HepG2 (cell line): ENCODE results near the gene ARHGEF12. TPM values are rescaled to one million over a fixed set of nuclear protein-coding genes. Genes with fewer than 3 reads are reported as not detected.

ENCODE experiments used
- HOXA9 ChIP-seq: sonication (generic); formaldehyde crosslinking; IDR thresholded peaks from 2 replicates; pipeline ENCODE4 v1.8.1; 2022; ENCODE audit warnings: missing genetic modification reagents, mild to moderate bottlenecking, moderate library complexity, borderline replicate concordance
- KAT8 ChIP-seq: IDR thresholded peaks from 2 replicates; pipeline ENCODE4 v1.6.1; 2016; ENCODE audit warnings: missing genetic modification reagents, missing compliant biosample characterization
- MATR3 ChIP-seq: sonication (generic); formaldehyde crosslinking; IDR thresholded peaks from 2 replicates; pipeline ENCODE4 v1.4.0; 2020; ENCODE audit warnings: missing genetic modification reagents
- MTF2 ChIP-seq: sonication (generic); formaldehyde crosslinking; IDR thresholded peaks from 2 replicates; pipeline ENCODE4 v1.5.0; 2020; ENCODE audit warnings: missing genetic modification reagents, borderline replicate concordance
- NFIC ChIP-seq: IDR thresholded peaks from 2 replicates; pipeline ENCODE4 v1.6.1; 2012; ENCODE audit warnings: mild to moderate bottlenecking, low read length, inconsistent platforms
- RFX1 ChIP-seq: fragments of 450-650 bp; IDR thresholded peaks from 2 replicates; pipeline ENCODE4 v1.6.1; 2017
- SRSF1 ChIP-seq: fragments of 200-400 bp; formaldehyde crosslinking; optimal IDR thresholded peaks from 2 replicates; pipeline ENCODE3; 2017; ENCODE audit warnings: mild to moderate bottlenecking, low read depth, low read length, moderate library complexity
- TARDBP ChIP-seq: sonication (generic); formaldehyde crosslinking; IDR thresholded peaks from 2 replicates; pipeline ENCODE4 v1.8.0; 2022; ENCODE audit warnings: mild to moderate bottlenecking, missing genetic modification reagents
- TOE1 ChIP-seq: sonication (generic); formaldehyde crosslinking; IDR thresholded peaks from 2 replicates; pipeline ENCODE4 v1.4.0; 2020; ENCODE audit warnings: mild to moderate bottlenecking, missing genetic modification reagents
- U2AF1 ChIP-seq: fragments of 200-400 bp; formaldehyde crosslinking; optimal IDR thresholded peaks from 2 replicates; pipeline ENCODE3; 2017; ENCODE audit warnings: mild to moderate bottlenecking, low read depth, low read length
- ZFP36L2 ChIP-seq: sonication (generic); formaldehyde crosslinking; IDR thresholded peaks from 2 replicates; pipeline ENCODE4 v1.4.0; 2020; ENCODE audit warnings: missing genetic modification reagents
- ZKSCAN8 ChIP-seq: IDR thresholded peaks from 2 replicates; pipeline ENCODE4 v1.6.1; 2016; ENCODE audit warnings: borderline replicate concordance, missing genetic modification reagents, missing compliant biosample characterization
- ZNF10 ChIP-seq: sonication (generic); formaldehyde crosslinking; IDR thresholded peaks from 2 replicates; pipeline ENCODE4 v1.4.0; 2020; ENCODE audit warnings: mild to moderate bottlenecking, low read depth, missing genetic modification reagents, borderline replicate concordance
- ZNF121 ChIP-seq: sonication (generic); formaldehyde crosslinking; IDR thresholded peaks from 2 replicates; pipeline ENCODE4 v1.5.0; 2020; ENCODE audit warnings: mild to moderate bottlenecking, missing genetic modification reagents
- ZNF609 ChIP-seq: sonication (generic); formaldehyde crosslinking; IDR thresholded peaks from 2 replicates; pipeline ENCODE4 v1.4.0; 2020; ENCODE audit warnings: mild to moderate bottlenecking, missing genetic modification reagents, borderline replicate concordance
- ZNF678 ChIP-seq: sonication (generic); formaldehyde crosslinking; IDR thresholded peaks from 2 replicates; pipeline ENCODE4 v1.4.0; 2020; ENCODE audit warnings: mild to moderate bottlenecking, missing genetic modification reagents
- ZNF746 ChIP-seq: sonication (generic); formaldehyde crosslinking; IDR thresholded peaks from 2 replicates; pipeline ENCODE4 v1.8.0; 2022; ENCODE audit warnings: mild to moderate bottlenecking, missing genetic modification reagents
- ZNF841 ChIP-seq: sonication (generic); formaldehyde crosslinking; IDR thresholded peaks from 2 replicates; pipeline ENCODE4 v1.8.1; 2023; ENCODE audit warnings: missing genetic modification reagents, borderline replicate concordance
- polyA plus RNA-seq, 8 experiments: library from polyadenylated mRNA; depleted of rRNA in 3 of 8; stranded (reverse) in 7 of 8; unstranded in 1 of 8; fragments of >200 nt; fragmentation: Illumina TruSeq in 4 of 8; extraction: Trizol in 4 of 8; gene quantifications; 2 replicates each; pipeline versions ENCODE4 v1.2.1 to v1.2.3, GENCODE V29; 2011 to 2016; ENCODE audit warnings: low read depth in 4 of 8, missing spikeins in 1 of 8, mixed read lengths in 1 of 8; ENCODE audit not compliant: insufficient read depth in 1 of 8
- total RNA-seq, 5 experiments: library from RNA; depleted of rRNA; stranded (reverse); fragments of >200 nt; fragmentation: Illumina TruSeq; extraction: Trizol; gene quantifications; 2 replicates each; pipeline ENCODE4 v1.2.3, GENCODE V29; 2016; ENCODE audit warnings: low read depth in 1 of 5
- TF ChIP-seq, protein P1 (sequence below): sonication (generic); formaldehyde crosslinking; conservative IDR thresholded peaks from 2 replicates; pipeline ENCODE4 v1.8.1; 2023; ENCODE audit warnings: missing genetic modification reagents
- TF ChIP-seq, protein P2 (sequence below): sonication (generic); formaldehyde crosslinking; IDR thresholded peaks from 2 replicates; pipeline ENCODE4 v1.4.0; 2020; ENCODE audit warnings: missing genetic modification reagents
- TF ChIP-seq, protein P3 (sequence below): sonication (generic); formaldehyde crosslinking; IDR thresholded peaks from 2 replicates; pipeline ENCODE4 v1.4.0; 2020; ENCODE audit warnings: missing genetic modification reagents

The ARHGEF12 gene
- total and polyA plus RNA-seq, 2 of the 13 experiments (the other 11 are each of a cell fraction or from before 2014, with no cell fraction given) = 17.9 to 54.4 TPM

DNA sequence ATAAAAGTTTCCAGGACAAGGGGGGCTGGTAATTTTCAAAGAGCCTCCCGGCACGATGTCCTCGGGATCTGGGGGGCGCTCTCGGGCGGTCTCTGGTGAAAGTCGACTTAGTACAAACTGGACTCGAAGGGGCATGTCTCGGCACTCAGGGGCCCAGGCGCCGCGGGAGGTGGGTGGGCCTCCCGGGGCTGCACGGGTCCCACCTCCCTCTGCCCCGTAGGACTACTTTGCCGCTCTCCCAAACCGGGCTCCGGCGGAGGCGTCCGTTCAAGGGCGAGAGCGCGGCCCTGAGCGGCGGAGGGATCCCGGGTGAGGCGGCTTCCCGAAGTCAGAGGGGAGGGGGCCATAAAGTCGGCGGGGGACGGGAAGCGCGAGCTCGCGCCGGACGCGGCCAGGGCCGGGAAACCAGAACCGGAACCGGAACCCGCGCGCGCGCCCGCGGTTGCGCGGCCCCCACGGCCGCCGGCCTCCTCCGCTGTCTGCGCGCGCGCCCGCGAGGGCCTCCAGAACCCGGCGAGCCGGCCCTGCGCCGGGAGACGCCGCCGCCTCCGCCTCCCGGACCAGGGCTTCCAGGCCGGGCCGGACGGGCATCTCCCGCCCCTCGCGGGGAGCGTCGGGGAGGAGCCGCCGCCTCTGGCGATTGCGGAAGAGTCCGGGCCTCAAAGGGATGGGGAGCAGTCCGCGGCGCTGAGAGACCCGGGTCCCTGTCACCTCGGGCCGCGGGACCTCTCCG, at the start of gene ARHGEF12 (continued):
- TF ChIP-seq ZNF609 (CRISPR knock-in tag) (peak; percentile 70; the same call in 1 of the 2 replicates), HOXA9 (CRISPR knock-in tag) (peak; percentile 74; the same call in 1 of the 2 replicates), ZNF841 (peak; percentile 68; the same call in 1 of the 2 replicates), ZFP36L2 (no peak), TARDBP (CRISPR knock-in tag) (peak; percentile 91), ZNF746 (CRISPR knock-in tag) (peak; percentile 90), ZNF10 (no peak), SRSF1 (no peak), TOE1 (CRISPR knock-in tag) (no peak), ZNF678 (no peak), MATR3 (no peak), U2AF1 (peak; percentile 81), RFX1 (no peak), ZKSCAN8 (CRISPR knock-in tag) (peak; percentile 58; the same call in 1 of the 2 replicates), KAT8 (peak; percentile 75), ZNF121 (CRISPR knock-in tag) (0 out of 2 replicates have a peak, but pooled peaks have one; percentile 21), MTF2 (no peak), NFIC (no peak)
- TF ChIP-seq, protein P1, sequence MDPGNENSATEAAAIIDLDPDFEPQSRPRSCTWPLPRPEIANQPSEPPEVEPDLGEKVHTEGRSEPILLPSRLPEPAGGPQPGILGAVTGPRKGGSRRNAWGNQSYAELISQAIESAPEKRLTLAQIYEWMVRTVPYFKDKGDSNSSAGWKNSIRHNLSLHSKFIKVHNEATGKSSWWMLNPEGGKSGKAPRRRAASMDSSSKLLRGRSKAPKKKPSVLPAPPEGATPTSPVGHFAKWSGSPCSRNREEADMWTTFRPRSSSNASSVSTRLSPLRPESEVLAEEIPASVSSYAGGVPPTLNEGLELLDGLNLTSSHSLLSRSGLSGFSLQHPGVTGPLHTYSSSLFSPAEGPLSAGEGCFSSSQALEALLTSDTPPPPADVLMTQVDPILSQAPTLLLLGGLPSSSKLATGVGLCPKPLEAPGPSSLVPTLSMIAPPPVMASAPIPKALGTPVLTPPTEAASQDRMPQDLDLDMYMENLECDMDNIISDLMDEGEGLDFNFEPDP (CRISPR knock-in tag) = no peak
- TF ChIP-seq, protein P2, sequence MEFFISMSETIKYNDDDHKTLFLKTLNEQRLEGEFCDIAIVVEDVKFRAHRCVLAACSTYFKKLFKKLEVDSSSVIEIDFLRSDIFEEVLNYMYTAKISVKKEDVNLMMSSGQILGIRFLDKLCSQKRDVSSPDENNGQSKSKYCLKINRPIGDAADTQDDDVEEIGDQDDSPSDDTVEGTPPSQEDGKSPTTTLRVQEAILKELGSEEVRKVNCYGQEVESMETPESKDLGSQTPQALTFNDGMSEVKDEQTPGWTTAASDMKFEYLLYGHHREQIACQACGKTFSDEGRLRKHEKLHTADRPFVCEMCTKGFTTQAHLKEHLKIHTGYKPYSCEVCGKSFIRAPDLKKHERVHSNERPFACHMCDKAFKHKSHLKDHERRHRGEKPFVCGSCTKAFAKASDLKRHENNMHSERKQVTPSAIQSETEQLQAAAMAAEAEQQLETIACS (CRISPR knock-in tag) = peak; percentile 96
- TF ChIP-seq, protein P3, sequence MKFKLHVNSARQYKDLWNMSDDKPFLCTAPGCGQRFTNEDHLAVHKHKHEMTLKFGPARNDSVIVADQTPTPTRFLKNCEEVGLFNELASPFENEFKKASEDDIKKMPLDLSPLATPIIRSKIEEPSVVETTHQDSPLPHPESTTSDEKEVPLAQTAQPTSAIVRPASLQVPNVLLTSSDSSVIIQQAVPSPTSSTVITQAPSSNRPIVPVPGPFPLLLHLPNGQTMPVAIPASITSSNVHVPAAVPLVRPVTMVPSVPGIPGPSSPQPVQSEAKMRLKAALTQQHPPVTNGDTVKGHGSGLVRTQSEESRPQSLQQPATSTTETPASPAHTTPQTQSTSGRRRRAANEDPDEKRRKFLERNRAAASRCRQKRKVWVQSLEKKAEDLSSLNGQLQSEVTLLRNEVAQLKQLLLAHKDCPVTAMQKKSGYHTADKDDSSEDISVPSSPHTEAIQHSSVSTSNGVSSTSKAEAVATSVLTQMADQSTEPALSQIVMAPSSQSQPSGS = peak; percentile 66; the same call in 1 of the 2 replicates
